Coronary artery (tissue), 2 donors: ENCODE measurements around the gene MASP2.

Experiments used
- DNase-seq: peaks from one replicate; pipeline ENCODE4 v3.0.0-alpha.2; 2017; ENCODE audit warnings: low spot score
- H3K27ac ChIP-seq, 2 donors: fragments of 200-600 bp; sonication (generic); one replicate each; pipeline ENCODE4 v1.5.1; 2016 to 2019
- H3K4me3 ChIP-seq: fragments of 200-600 bp; sonication (generic); 2 replicates; pipeline ENCODE4 v1.5.1; 2016; ENCODE audit warnings: mild to moderate bottlenecking, moderate library complexity
- CTCF ChIP-seq: fragments of 200-600 bp; sonication (generic); IDR thresholded peaks from one replicate; pipeline ENCODE4 v1.5.1; 2019; ENCODE audit warnings: antibody characterized with exemption

Gene MASP2

GRCh38 chr1:11056504-11056903, 9.5 kb upstream of the MASP2 start:
- no peak overlapping the region for H3K27ac ChIP-seq
- TF ChIP-seq CTCF, result no peak
- DNase-seq, result no peak
- H3K4me3 ChIP-seq, result no peak overlapping the region

GRCh38 chr1:11055676-11056075, 8.6 kb upstream of the MASP2 start:
- Histone ChIP-seq H3K4me3 (no peak overlapping the region), H3K27ac (no peak overlapping the region)
- DNase-seq, result no peak
- no peak for TF ChIP-seq CTCF

GRCh38 chr1:11054666-11055065, 7.6 kb upstream of the MASP2 start:
- no peak overlapping the region for H3K27ac ChIP-seq
- DNase-seq, result no peak
- no peak for TF ChIP-seq CTCF
- no peak overlapping the region for H3K4me3 ChIP-seq

- no peak for DNase-seq
- H3K27ac ChIP-seq, result no peak overlapping the region
- H3K4me3 ChIP-seq, result no peak overlapping the region
- TF ChIP-seq CTCF, result no peak
Observed at GRCh38 chr1:11054181-11054580, 7.1 kb upstream of the MASP2 start.

- no peak overlapping the region for H3K27ac ChIP-seq
- no peak for TF ChIP-seq CTCF
- H3K4me3 ChIP-seq, result no peak overlapping the region
- no peak for DNase-seq
Observed at GRCh38 chr1:11053758-11054137, 6.7 kb upstream of the MASP2 start.

GRCh38 chr1:11052839-11053757, 6.1 kb upstream of the MASP2 start:
- no peak overlapping the region for H3K27ac ChIP-seq
- no peak for DNase-seq
- H3K4me3 ChIP-seq, result no peak overlapping the region
- TF ChIP-seq CTCF, result no peak
